DMS79 treated with DMSO at 0.1 percent for 48 hours (cell line): ENCODE measurements around the gene PIK3CD.
"Not testable (repeated sequence)": the region's sequence is repeated elsewhere in the genome, so short reads cannot be mapped to it uniquely, and the experiment has no call there.

Experiments
- DNase-seq: peaks from one replicate; lab custom pipeline; 2025; lab: John Stamatoyannopoulos, UW

The PIK3CD gene

GRCh38 chr1:9689971-9690381, 38.4 kb downstream of the PIK3CD start:
- DNase-seq: peak; percentile 20

DNA sequence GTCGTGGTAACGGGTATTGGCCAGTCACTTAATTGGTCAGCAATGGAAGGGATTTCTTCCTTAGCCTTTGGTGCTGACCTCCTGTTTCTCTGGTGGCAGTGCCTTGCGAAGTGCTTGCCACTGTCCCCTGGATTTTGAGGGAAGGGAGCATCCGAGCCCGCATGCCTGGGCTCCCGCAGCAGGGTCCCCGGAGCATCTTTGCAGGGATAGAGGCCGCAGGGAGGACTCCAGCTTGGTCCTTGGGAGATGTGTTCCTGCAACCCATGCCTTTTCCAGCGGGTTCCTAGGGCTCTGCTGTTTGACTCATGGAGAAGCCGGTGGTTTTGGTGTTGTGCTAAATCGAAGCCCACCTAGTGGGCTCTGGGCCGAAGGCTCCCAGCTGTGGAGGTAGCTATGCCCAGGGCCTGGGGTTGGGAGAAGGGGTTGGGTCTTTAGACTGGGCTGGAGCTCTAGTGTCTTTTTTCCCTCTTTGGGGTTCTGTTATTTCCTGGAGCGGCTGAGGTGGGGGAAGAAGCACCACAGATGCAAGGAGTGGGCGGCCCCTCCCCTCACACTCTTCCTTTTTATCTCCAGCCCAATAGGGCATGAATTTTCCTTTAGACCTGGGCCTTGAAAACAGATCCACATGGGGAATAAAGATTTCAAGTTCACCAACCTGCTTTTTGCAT, 39.0 kb downstream of the PIK3CD start:
- no peak for DNase-seq

- no peak for DNase-seq
These were observed 39.5 kb downstream of the PIK3CD start for GRCh38 chr1:9691108-9691445.

DNA sequence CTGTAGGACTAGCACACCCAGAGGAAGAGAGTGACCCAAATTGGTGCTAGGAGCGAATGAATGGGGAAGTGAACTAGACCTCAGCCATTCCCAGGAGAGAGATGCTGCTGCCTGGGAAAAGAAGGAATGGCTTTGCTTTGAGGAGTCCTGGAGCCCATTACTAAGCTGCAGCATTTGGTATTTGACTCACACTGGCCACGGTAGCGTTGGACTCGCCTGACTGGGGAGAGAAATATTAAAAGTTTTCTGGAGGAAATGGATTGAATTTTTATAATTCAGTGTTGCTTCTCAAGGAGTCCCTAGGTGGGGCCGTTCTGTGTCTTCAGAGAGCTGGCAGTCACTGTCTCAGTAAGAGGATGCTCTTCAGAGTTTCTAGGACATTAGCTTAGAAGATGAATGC, 40.2 kb downstream of the PIK3CD start:
- DNase-seq: no peak

DNA sequence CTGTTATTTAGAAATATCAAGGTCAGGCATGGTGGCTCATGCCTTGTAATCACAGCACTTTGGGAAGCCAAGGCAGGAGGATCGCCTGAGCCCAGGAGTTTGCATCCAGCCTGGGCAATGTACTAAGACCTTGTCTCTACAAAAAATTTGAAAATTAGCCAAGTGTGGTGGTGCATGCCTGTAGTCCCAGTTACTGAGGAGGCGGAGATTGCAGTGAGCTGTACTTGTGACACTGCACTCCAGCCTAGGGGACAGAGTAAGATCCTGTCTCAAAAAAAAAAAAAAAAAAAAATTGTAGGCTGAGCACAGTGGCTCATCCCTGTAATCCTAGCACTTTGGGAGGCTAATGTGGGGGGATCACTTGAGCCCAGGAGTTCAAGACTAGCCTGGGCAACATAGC, 45.3 kb downstream of the PIK3CD start:
- DNase-seq: no peak

- DNase-seq: no peak
These were observed 47.8 kb downstream of the PIK3CD start for GRCh38 chr1:9699361-9699760.

DNA sequence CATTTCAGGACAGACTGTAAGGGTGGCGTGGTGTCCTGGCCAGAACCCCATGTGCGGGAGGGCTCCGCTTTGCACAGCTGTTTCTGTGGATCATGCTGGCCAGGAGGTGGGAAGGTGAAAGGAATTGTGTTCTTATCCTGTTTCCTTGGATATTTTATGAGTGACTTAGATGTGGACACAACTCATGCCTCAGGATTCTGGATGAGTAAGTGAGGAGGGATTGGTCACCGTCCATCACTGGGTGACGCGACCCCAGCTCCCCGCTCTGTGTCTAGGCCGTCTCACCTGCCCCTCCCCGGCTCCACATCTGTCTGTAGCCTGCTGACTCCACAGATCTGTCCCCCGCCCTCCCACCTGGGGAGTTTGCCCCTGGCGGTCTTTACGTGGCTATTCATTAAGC, 48.8 kb downstream of the PIK3CD start:
- DNase-seq: no peak

GRCh38 chr1:9701665-9702064, 50.1 kb downstream of the PIK3CD start:
- no peak for DNase-seq

GRCh38 chr1:9703165-9703509, 51.6 kb downstream of the PIK3CD start:
- DNase-seq: no peak

GRCh38 chr1:9703681-9704080, 52.1 kb downstream of the PIK3CD start:
- DNase-seq: no peak

- DNase-seq: no peak
These were observed 54.0 kb downstream of the PIK3CD start for GRCh38 chr1:9705337-9706093.

DNA sequence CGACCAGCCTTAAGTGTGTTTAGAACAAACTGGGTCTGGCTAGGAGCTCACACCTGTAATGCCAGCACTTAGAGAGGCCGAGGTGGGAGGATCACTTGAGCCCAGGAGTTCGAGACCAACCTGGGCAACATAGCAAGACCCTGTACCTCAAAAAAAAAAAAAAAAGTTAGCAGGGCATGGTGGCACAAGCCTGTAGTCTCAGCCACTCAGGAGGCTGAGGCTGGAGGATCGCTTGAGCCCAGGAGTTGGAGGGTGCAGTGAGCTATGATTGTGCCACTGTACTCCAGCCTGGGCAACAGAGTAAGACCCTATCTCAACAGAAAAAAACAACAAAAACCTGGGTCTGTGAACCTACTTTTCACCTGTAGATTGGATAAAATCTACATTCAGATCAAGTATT, 54.6 kb downstream of the PIK3CD start:
- DNase-seq: no peak

GRCh38 chr1:9710037-9710436, 58.5 kb downstream of the PIK3CD start:
- DNase-seq: no peak

DNA sequence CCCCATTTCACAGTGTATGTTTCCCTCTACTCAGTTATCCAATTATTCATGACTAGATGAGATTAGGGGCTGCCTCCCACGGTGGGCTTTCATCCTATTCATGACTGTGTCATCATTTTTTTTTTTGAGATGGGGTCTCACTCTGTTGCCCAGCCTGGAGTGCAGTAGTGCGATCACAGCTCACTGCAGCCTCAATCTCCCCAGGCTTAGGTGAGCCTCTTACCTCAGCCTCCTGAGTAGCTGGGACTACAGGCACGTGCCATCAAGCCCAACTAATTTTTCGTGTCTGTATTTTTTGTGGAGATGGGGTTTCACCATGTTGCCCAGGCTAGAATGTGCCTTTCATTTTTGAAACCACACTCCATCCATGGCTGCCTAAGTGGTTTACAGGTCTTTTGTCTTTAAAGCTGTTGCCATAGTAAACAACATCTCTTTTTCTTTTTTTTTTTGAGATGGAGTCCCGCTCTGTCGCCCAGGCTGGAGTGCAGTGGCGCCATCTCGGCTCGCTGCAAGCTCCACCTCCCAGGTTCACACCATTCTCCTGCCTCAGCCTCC, 60.0 kb downstream of the PIK3CD start:
- DNase-seq: no peak

- DNase-seq: not testable (repeated sequence)
These were observed 61.2 kb downstream of the PIK3CD start for GRCh38 chr1:9712767-9713166.

- DNase-seq: no peak
These were observed 62.8 kb downstream of the PIK3CD start for GRCh38 chr1:9714257-9714718.

GRCh38 chr1:9715536-9716226, 64.2 kb downstream of the PIK3CD start:
- DNase-seq: no peak

- no peak for DNase-seq
These were observed 65.1 kb downstream of the PIK3CD start for GRCh38 chr1:9716404-9717192.

GRCh38 chr1:9717193-9718005, 65.9 kb downstream of the PIK3CD start:
- no peak for DNase-seq

- DNase-seq: no peak
These were observed 66.6 kb downstream of the PIK3CD start for GRCh38 chr1:9718006-9718680.
